Measurements from ENCODE around the gene IKZF1.
"Not testable (repeated sequence)": the region's sequence is repeated elsewhere in the genome, so short reads cannot be mapped to it uniquely, and the experiment has no call there.

Gene IKZF1

GRCh38 chr7:50334341-50334994 is 30.0 kb downstream of the IKZF1 start:
- no peak for DNase-seq (ENCODE audit: low read depth in 2 of 2)

DNA sequence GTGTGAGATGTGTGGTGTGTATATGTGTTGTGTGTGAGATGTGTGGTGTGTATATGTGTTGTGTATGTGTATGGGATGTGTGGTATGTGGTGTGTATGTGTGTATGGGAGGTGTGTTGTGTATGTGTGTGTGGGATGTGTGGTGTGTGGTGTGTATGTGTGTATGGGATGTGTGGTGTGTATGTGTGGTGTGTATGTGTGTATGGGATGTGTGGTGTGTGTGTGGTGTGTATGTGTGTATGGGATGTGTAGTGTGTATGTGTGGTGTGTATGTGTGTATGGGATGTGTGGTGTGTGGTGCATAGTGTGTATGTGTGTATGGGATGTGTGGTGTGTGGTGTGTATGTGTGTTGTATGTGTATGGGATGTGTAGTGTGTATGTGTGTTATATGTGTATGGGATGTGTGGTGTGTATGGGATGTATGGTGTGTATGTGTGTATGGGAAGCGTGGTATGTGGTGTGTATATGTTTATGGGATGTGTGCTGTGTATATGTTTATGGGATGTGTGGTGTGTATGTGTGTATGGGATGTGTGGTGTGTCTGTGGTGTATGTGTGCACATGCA is 30.8 kb downstream of the IKZF1 start:
- no peak for DNase-seq (ENCODE audit: low read depth in 2 of 2)

- no peak for DNase-seq (ENCODE audit: low read depth in 2 of 2)
These were observed 31.6 kb downstream of the IKZF1 start for GRCh38 chr7:50335795-50336754.

DNA sequence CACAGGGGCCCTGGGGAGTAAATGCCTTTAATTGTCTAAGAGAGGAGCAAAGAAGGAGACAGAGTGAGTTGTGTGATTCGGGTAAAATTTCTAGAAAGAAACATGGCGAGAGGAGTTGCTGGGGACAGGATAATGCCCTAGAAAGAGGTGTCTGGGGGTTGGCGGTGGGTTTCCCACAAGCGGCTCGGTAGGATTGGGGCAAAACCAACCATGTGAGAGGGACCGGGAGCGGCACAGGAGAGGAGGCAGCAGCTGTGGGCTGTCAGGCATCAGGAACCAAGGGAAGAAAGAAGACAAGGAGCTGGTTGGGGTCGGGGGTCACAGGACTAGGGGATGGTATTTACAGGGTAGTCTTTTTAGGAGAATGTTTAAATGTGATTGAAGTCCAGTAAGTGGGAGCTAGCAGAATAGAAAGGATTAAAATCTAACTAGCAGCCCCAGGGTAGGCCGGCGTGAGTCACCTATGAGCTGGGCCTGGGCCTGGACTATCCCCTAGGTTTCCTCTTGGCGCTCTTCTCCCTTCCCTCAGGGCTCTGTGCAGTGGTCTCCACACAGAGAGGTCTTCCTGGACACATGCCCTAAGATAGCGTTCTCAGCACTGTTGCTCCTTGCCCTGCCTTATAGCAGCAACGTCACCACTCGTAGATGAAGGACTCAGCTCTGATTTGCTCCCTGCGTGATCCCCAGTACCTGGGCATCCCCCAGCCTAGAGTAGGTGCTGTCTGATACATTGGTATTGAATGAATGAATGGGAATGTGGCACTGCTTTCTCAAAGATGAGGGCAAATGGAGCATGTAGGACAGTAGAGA is 32.6 kb downstream of the IKZF1 start:
- DNase-seq (ENCODE audit: low read depth in 2 of 2): no peak

- not testable (repeated sequence) for DNase-seq (ENCODE audit: low read depth in 2 of 2)
These were observed 35.0 kb downstream of the IKZF1 start for GRCh38 chr7:50339472-50339871.

DNA sequence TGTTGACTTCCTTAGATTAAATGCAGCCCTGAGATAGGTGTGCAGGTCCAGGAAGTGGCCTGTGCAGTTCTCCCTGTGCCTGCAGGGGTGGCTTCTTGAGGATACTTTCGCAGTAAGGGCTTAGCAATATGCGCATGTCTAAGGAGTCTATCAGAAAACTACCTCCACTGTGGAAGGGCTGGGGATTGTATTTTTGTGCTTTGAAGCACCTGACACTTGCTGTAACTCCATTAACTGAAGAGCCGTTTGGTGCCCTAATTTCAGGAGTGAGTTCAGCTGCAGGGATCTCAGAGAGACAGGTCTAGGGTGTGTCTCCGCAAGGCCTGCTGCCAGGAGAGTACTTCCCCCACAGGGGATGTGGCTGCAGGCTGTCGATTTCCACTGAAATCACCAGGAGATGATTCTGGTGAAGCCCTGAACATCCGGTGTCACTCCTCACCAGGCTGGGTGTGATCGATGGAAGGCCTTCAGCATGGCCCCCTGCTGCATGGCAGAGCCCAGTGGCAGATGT is 35.5 kb downstream of the IKZF1 start:
- no peak for DNase-seq (ENCODE audit: low read depth in 2 of 2)

DNA sequence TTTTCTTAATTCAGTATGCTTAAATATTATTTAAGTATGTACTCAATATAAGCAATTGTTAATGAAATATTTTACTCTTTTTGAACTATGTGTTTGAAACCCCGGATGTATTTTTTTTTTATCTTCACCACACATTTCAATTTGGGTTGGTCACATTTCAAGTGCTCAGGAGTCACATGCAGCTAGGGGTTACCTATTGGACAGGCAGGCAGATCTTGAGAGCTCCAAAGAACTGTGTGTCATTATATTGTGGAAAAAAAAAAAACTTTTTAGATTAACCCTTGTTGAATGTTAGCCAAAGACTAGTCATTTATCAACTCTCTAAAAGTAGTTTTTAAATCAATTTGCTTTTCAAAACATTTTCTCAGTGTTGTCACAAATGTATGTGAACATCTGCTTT is 37.2 kb downstream of the IKZF1 start:
- DNase-seq (ENCODE audit: low read depth in 2 of 2): no peak

- no peak for DNase-seq (ENCODE audit: low read depth in 2 of 2)
These were observed 38.1 kb downstream of the IKZF1 start for GRCh38 chr7:50342616-50343114.

DNA sequence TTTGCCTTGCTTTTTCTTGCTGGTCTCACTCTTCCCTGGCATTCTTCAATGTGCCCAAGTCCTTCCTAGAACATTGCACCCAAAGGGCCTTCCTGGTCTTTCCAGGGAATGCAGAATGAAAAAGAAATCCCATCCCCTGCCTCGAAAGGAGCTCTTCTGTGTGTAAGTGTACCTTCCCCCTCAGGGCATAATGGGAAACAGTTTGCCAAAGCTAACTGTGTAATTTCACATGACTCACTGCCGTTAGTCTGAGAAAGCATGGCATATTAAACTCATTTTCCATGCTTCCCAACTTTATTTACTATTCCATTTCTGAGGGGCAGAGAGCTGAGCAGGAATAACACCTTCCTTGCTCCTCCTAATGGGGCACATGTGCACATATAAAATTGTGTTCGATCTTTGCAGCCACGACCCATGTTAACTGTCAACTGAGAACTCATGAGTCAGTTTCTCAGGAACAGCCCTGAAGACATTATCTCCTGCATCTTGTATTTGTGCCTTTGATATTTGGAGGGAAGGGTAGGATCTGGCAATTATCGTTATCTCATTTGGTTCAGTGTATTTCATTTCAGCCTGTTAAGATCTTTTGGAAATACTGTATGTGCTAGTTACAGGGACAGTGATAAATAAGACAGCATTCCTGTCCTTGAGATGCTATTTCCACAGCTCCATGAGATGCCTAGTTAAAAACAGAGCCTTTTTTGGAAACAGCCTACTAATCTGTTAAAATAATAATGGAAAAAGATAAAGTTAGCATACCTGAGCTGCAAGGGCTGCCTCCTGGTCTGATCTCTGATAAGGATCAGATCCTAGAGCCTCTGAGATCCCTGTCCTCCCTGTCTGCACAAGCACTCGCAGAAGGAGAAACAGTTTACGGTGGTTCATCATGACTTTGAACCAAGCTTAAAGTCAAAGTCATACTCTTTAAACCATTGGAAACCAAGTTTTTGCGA is 42.3 kb downstream of the IKZF1 start:
- no peak for DNase-seq (ENCODE audit: low read depth in 2 of 2)

GRCh38 chr7:50347693-50348092 is 43.2 kb downstream of the IKZF1 start:
- no peak for DNase-seq (ENCODE audit: low read depth in 2 of 2)

DNA sequence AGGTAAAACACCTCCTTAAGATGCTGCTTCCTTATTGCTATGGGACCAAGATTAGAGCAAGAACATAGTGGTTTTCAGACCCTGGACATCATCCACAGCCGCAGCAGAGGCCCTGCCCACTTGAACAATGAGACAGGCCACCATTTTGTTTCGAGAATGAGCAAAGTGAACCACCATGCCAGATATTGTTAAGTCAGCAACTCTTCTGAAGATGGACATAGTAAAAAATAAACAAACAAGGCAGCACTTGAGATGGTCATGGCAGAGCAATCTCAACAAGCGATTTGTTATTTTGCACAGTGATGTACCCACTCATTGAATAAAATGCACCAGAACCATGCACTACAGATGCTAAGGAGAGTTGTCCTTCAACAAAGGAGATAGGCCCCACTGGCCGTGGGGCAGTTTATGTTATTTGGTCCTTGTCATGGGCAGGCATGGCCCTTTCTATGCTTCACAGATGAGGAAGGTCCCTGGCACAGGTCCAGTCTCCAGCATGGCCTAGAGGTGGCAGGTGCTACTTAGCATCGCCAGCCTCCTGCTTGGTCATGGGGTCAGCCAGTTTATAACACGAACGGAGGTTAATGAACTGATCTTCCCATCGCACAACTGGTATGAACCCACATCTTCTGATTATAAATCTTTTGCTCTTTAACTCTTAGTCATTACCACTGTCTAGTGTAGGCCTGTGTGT is 44.1 kb downstream of the IKZF1 start:
- no peak for DNase-seq (ENCODE audit: low read depth in 2 of 2)

- DNase-seq (ENCODE audit: low read depth in 2 of 2): no peak
These were observed 44.9 kb downstream of the IKZF1 start for GRCh38 chr7:50349399-50349798.

- no peak for DNase-seq (ENCODE audit: low read depth in 2 of 2)
These were observed 45.7 kb downstream of the IKZF1 start for GRCh38 chr7:50349963-50350944.

DNA sequence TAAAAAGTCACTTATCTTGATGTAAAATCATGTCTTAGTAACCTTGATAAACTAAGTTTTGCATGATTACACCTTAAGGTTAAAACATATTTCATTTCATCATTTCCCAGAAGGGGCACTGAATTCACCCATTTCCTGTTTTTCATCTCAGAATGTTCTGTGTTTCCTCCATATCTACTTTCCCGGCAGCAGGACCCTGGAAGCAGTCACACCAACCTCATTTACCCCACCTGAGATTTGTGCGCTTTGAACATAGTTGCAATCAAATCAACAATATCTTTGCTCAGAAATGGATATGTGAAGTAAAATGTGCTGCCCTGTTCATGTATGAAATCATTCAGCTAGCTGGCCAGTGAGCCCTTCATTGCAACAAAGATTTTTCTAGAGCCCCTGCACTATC is 46.8 kb downstream of the IKZF1 start:
- no peak for DNase-seq (ENCODE audit: low read depth in 2 of 2)

DNA sequence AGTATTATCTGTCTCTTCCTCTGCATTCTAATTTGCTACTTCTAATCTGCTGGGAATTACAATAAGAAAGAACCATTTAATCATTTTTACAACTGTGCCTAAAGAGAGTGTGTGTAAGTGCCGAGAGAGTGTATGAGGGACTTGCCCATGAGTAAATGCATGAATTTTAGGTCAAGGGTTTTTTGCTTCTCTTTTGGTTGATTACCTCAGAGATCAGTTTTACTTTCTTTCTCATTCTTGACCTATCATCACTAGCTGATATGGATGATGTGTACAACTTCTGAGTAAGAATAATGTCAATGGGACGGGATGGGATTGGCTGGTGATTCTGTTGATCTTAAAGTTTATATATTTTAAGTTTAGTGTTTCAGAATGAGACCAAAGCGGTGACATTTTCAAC is 47.8 kb downstream of the IKZF1 start:
- DNase-seq (ENCODE audit: low read depth in 2 of 2): no peak

GRCh38 chr7:50352751-50353150 is 48.2 kb downstream of the IKZF1 start:
- DNase-seq (ENCODE audit: low read depth in 2 of 2): no peak

GRCh38 chr7:50353201-50353600 is 48.7 kb downstream of the IKZF1 start:
- DNase-seq (ENCODE audit: low read depth in 2 of 2): no peak

GRCh38 chr7:50353894-50354595 is 49.5 kb downstream of the IKZF1 start:
- DNase-seq (ENCODE audit: low read depth in 2 of 2): no peak
